ENCODE results near the gene IL2RG.

IL2RG gene

DNA sequence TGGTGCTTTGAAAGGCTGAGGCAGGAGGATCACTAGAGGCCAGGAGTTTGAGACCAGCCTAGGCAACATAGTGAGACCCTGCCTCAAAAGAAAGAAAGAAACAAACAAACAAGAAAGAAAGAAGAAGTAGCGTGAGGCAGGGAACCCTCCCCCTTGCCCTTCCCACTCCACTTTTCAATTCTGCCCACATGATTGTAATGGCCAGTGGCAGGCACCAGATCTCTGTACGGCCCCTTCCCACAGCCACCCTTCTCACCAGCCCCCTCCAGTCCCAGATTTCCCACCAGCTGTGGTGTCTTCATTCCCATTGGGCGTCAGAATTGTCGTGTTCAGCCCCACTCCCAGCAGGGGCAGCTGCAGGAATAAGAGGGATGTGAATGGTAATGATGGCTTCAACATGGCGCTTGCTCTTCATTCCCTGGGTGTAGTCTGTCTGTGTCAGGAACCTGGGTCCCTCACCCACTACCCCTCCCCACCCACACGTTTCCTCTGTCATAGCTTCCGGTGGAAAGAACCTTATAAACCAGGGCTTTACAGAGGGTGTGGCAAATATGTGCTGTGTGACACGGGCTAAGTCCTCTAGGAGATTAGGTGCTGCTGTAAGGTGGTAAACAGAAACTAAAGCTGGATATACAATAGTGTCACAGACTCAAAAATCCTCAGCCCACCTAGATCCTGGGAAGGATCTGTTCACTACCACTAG is at the start of gene IL2RG:
IL2RG (minus strand) TSS at position 437 of the 703 bp plus-strand sequence; CDS start at position 399, 38 bp downstream.
- Histone ChIP-seq H3K9ac (no peak within 1 kb of the TSS), H3K27ac (no peak within 1 kb of the TSS), H3K79me2 (no peaks in the 10 kb centered on the region), H2AFZ (no peak within 1 kb of the TSS), H3K36me3 (ENCODE audit: control insufficient read depth, insufficient read depth, low read length) (no peaks in the 10 kb centered on the region), H3K4me3 (ENCODE audit: low read depth, low read length) (no peak within 1 kb of the TSS), H3K4me2 (ENCODE audit: low read length) (no peak within 1 kb of the TSS), H3K4me1 (no peaks in the 10 kb centered on the region), H3K9me3 (ENCODE audit: control insufficient read depth, low read length) (no peaks in the 10 kb centered on the region), H3K27me3 (ENCODE audit: control insufficient read depth, insufficient read depth, low read length) (no peaks in the 10 kb centered on the region)
- TF ChIP-seq, protein P1, sequence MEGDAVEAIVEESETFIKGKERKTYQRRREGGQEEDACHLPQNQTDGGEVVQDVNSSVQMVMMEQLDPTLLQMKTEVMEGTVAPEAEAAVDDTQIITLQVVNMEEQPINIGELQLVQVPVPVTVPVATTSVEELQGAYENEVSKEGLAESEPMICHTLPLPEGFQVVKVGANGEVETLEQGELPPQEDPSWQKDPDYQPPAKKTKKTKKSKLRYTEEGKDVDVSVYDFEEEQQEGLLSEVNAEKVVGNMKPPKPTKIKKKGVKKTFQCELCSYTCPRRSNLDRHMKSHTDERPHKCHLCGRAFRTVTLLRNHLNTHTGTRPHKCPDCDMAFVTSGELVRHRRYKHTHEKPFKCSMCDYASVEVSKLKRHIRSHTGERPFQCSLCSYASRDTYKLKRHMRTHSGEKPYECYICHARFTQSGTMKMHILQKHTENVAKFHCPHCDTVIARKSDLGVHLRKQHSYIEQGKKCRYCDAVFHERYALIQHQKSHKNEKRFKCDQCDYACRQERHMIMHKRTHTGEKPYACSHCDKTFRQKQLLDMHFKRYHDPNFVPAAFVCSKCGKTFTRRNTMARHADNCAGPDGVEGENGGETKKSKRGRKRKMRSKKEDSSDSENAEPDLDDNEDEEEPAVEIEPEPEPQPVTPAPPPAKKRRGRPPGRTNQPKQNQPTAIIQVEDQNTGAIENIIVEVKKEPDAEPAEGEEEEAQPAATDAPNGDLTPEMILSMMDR (IDR thresholded peaks at IDR 0.05): no peak

DNA sequence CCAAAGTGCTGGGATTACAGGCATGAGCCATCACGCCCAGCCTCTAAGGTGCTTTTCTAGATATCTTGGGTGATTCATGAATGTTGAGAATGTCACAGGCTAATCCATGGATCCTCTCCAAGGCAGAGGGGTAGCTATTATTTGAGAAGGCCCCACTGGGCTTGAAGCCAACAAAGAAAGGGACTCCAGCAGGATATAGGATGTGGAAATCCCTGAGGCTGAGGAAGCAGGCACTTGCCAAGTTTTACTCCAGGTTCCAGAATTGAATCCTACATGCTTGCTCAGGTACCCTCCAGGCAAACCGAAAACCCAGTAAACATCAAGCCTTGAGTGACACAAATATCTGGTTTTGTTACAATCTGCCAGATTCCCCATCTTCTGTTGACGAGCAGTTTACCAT is 49.1 kb upstream of the IL2RG start:
- H3K27me3 ChIP-seq (ENCODE audit: control insufficient read depth, insufficient read depth, low read length): no peaks in the 10 kb centered on the region
- H3K9me3 ChIP-seq (ENCODE audit: control insufficient read depth, low read length): no peaks in the 10 kb centered on the region
- no peak overlapping the region for H3K4me3 ChIP-seq (ENCODE audit: low read depth, low read length)
- H3K9ac ChIP-seq: no peak overlapping the region
- no peaks in the 10 kb centered on the region for H3K4me1 ChIP-seq
- H3K36me3 ChIP-seq (ENCODE audit: control insufficient read depth, insufficient read depth, low read length): no peaks in the 10 kb centered on the region
- H3K27ac ChIP-seq: no peak overlapping the region
- no peak overlapping the region for H2AFZ ChIP-seq
- no peak overlapping the region for H3K4me2 ChIP-seq (ENCODE audit: low read length)
- TF ChIP-seq, protein P1 (IDR thresholded peaks at IDR 0.05): no peak
- no peaks in the 10 kb centered on the region for H3K79me2 ChIP-seq

DNA sequence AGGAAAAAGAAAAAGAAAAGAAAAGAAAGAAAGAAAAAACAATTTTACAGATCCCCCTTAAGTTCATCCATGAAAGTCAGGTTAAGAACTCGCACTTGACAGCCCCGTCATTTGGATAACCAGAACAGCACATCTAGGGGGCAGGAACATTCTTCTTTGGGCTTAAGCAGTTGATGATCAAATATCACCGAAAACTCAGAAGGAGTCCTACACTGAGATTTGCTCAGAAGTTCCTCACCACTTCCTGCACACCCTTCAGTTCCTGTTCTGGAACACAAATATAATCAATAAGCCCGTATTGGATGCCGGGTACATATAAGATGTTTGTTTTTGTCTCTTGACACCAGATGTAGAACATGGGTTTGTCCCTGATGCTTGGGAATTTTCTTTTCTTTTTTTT is 48.0 kb upstream of the IL2RG start:
- H3K9me3 ChIP-seq (ENCODE audit: control insufficient read depth, low read length): no peaks in the 10 kb centered on the region
- no peak overlapping the region for H3K4me3 ChIP-seq (ENCODE audit: low read depth, low read length)
- H3K9ac ChIP-seq: no peak overlapping the region
- H3K79me2 ChIP-seq: no peaks in the 10 kb centered on the region
- TF ChIP-seq, protein P1 (IDR thresholded peaks at IDR 0.05): no peak
- H3K27ac ChIP-seq: no peak overlapping the region
- no peak overlapping the region for H3K4me2 ChIP-seq (ENCODE audit: low read length)
- no peaks in the 10 kb centered on the region for H3K36me3 ChIP-seq (ENCODE audit: control insufficient read depth, insufficient read depth, low read length)
- no peaks in the 10 kb centered on the region for H3K4me1 ChIP-seq
- H3K27me3 ChIP-seq (ENCODE audit: control insufficient read depth, insufficient read depth, low read length): no peaks in the 10 kb centered on the region
- no peak overlapping the region for H2AFZ ChIP-seq

DNA sequence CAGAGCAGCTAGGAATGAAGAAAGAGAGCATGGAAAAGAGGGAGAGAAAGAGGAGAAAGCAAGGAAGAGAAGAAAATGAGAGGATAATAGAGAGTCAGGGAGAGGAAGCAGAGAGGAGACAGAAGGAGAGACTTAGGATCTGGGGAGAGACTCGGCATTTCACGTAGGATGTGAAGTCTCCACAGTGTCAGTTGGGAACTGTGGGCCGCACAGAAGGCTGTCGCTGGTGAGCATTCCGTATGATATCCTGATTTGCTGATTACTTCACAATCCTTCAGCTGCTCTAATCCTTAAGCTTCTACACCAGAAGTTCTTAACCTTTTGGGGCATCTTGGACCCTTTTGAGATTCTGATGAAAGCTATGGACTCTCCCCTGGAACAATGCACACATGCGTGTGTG is 47.2 kb upstream of the IL2RG start:
- no peak overlapping the region for H3K4me2 ChIP-seq (ENCODE audit: low read length)

More for the DNA sequence above, 47.2 kb upstream of the IL2RG start:
- no peaks in the 10 kb centered on the region for H3K36me3 ChIP-seq (ENCODE audit: control insufficient read depth, insufficient read depth, low read length)
- no peaks in the 10 kb centered on the region for H3K4me1 ChIP-seq
- H3K4me3 ChIP-seq (ENCODE audit: low read depth, low read length): no peak overlapping the region
- no peak overlapping the region for H3K27ac ChIP-seq
- no peak overlapping the region for H2AFZ ChIP-seq
- TF ChIP-seq, protein P1 (IDR thresholded peaks at IDR 0.05): no peak
- H3K27me3 ChIP-seq (ENCODE audit: control insufficient read depth, insufficient read depth, low read length): no peaks in the 10 kb centered on the region
- no peaks in the 10 kb centered on the region for H3K79me2 ChIP-seq
- no peaks in the 10 kb centered on the region for H3K9me3 ChIP-seq (ENCODE audit: control insufficient read depth, low read length)
- H3K9ac ChIP-seq: no peak overlapping the region

All from parathyroid adenoma (tissue), 2 donors.